Activated CD8-positive, alpha-beta memory T cell treated with anti-CD3 and anti-CD28 coated beads, Interleukin-2, amount 50 U/mL, for 4 hours (primary cell): ENCODE measurements around the gene HGS.
A peak's percentile ranks its signal among the peaks of the same experiment; 100 is the strongest.
"Not testable (repeated sequence)": the region's sequence is repeated elsewhere in the genome, so short reads cannot be mapped to it uniquely, and the experiment has no call there.

Experiments used
- DNase-seq: peaks from one replicate; pipeline ENCODE4 v3.0.0-alpha.2; 2020

Gene HGS

GRCh38 chr17:81656835-81657234 is 27.0 kb upstream of the HGS start:
- DNase-seq, result no peak

DNA sequence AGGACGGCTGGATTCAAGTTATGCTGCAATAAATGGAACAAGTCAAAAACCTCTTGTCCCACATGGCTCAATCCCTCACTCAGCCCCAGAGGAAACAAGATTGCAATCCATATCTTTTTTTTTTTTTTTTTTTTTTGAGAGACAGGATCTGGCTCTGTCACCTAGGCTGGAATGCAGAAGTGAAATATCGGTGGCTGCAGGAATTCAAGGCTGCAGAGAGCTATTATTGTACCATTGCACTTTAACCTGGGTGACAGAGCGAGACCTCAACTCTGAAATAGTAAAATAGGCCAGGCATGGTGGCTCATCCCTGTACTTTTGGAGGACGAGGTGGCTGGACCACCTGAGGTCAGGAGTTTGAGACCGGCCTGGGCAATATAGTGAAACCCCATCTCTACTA is 24.8 kb upstream of the HGS start:
- no peak for DNase-seq

GRCh38 chr17:81660441-81660840 is 23.4 kb upstream of the HGS start:
- DNase-seq, result no peak

- DNase-seq, result no peak
Measured at GRCh38 chr17:81662002-81662401, 21.8 kb upstream of the HGS start.

GRCh38 chr17:81664051-81664470 is 19.8 kb upstream of the HGS start:
- DNase-seq, result no peak

GRCh38 chr17:81665205-81666091 is 18.4 kb upstream of the HGS start:
- peak; percentile 63 for DNase-seq

DNA sequence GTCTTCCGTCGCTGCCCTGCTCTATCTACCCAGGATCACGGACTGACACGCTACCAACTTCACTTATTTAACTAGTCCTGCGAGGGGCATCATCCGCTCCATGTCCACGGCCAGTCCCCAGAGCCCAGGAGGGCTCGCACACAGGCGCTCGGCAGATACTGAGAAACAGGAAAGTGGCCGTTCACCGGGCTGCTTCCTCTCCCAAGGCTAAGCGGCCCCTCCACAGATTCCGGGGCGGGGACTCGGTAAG is 17.8 kb upstream of the HGS start:
- no peak for DNase-seq

DNA sequence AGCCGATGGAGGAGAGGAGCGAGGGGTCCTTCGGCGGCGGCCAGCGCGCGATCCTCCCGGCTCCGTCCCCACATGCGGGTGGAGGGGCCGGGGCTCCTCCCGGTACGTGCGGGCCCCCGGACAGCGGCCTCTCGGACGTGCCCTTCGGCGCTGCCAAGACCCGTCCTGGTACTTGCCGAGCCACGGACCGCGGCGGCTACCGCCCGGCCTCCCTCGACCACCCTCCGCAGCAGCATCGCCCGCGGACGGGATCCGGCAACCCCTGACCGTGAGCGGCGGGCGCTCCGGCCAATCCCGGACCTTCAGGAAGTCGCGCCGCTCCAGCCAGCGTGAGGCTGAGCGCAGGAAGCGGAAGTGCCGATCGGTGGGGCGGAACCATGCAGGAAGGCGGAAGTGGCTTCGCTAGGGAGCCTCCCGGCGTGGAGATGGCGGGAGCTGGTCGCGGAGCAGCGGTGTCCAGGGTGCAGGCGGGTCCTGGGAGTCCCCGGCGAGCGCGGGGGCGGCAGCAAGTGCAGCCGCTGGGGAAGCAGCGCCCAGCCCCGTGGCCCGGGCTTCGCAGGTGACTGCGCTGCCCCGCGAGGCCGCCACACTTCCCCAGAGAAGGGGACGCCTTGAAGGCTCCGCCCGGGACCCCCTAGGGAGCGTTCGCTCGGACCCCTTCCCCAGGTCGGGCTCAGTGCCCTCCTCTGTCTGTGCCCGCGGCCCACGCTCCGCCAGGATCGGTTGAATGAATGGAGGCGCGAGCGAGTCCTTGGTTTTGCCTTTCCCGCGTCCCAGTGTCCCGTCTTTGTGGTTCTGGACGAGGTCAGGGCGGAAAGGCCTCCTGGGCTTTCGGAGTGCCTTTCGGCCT is 17.2 kb upstream of the HGS start, which contains the start of the genes CCDC137 and OXLD1:
CCDC137 (plus strand) TSS at position 396 of the 850 bp plus-strand sequence; CDS start at position 426, 30 bp downstream.
OXLD1 (minus strand) TSS at position 264 of the 850 bp plus-strand sequence; CDS start at position 236, 28 bp downstream.
- DNase-seq, result peak; percentile 93

- DNase-seq, result no peak
Measured at GRCh38 chr17:81667754-81668153, 16.1 kb upstream of the HGS start.

DNA sequence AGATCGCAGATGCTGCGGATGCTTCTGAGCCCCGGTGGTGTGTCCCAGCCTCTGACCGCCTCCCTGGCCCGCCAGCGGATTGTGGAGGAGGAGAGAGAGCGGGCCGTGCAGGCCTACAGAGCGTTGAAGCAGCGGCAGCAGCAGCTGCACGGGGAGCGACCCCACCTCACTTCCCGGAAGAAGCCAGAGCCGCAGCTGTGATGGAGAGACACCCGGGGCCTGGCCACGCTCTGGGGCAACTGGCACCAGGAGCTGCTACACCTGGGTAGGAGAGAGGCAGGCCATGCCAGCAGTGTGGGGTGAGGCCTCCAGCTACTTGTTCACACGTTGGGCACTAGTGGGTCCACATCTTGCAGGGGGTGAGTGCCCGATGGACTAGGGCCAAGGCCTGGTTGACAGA is 11.3 kb upstream of the HGS start:
- no peak for DNase-seq

- DNase-seq, result no peak
Measured at GRCh38 chr17:81672954-81673353, 10.9 kb upstream of the HGS start.

- no peak for DNase-seq
Measured at GRCh38 chr17:81673561-81674258, 10.1 kb upstream of the HGS start.

DNA sequence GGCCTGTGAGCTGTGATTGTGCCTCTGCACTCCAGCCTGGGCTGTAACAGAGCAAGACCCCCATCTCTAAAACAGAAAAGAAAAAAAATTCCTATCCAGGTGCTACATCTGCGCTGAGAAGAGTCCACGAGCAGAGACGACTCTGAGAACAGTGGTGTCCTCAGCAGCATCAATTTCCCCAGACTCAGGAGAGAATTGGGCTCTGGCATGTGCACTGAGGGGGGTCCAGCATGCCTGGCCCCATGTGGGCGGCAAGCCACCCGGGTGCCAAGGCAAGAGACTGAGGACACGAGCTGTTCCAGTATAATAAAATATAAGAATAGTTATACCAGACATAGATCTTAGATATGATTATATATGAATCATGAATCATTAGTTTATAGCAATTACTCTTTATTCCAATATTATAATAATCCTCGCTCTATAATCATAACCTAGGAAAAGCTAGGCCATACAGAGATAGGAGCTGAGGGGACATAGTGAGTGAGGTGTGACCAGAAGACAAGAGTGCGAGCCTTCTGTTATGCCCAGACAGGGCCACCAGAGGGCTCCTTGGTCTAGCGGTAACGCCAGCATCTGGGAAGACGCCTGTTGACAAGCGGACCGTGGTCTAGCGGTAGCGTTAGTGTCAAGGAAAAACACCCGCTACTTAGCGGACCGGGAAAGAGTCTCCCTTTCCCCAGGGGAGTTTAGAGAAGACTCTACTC is 8.1 kb upstream of the HGS start:
- not testable (repeated sequence) for DNase-seq

GRCh38 chr17:81676906-81677305 is 6.9 kb upstream of the HGS start:
- no peak for DNase-seq

- DNase-seq, result no peak
Measured at GRCh38 chr17:81680150-81680549, 3.7 kb upstream of the HGS start.

DNA sequence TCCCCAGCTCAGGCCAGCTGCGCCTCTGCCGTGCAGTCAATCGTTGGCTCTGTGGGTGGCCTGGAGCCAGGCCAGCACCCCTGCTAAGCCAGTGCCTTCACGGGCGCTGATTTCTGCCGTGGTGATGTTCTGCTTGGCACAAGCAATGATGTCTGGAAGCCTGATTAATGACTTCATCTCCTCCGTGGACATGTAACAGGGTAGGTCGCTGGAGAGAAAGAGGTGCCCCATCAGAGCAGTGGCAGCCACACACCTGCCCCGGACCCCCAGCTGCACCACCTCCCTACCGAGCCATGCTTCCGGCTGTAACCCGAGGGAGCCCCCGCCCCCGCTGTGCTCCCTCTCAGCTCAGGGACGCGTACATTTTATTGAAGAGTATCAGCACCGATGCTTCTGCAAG is 2.1 kb upstream of the HGS start:
- no peak for DNase-seq

GRCh38 chr17:81682565-81683207 is 1.1 kb upstream of the HGS start:
- no peak for DNase-seq

- no peak for DNase-seq
Measured at GRCh38 chr17:81683208-81683583, 615 bp upstream of the HGS start.

GRCh38 chr17:81684442-81684911 is 666 bp downstream of the HGS start:
- no peak for DNase-seq

DNA sequence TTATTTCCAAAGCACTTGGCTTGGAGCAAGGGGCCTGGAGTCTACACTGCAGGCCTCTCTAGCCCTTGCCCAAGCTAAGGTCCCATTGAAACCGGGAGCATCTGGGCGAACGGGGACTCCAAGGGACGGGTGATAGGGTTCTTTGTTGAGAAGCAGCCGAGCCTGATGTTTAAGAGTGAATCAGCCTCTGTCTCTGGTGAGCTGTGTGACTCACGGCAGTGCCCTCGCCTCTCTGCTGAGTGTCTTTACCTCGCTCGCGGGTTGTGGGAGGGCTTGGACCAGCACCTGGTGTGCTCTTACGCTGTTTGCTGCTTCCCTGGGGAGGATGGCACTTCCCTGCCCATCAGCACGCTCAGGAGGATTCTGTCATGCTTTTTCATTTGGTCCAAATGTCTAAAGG is 1.3 kb downstream of the HGS start:
- peak; percentile 54 for DNase-seq

DNA sequence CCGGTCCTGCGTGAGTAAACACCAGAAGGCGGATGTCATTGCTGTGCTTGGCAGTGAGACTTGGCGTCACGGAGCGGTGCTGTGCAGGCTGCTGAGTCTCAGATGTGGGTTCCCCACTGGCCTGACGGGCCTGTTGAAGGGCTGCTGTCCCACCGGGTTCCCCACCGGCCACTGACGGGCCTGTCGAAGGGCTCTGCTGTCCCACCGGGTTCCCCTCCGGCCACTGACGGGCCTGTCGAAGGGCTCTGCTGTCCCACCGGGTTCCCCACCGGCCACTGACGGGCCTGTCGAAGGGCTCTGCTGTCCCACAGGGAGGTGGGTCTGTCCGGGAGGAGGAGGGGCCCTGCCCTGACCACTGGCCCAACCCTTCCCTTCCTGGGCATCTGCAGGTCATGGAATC is 2.8 kb downstream of the HGS start:
- no peak for DNase-seq
